GM12878 (cell line): ENCODE measurements around the gene IGSF8. TPM values are rescaled to one million over a fixed set of nuclear protein-coding genes. Genes with fewer than 3 reads are reported as not detected.

Source experiments
- ATAC-seq: fragments of 200-7000 bp; cut with Tn5 transposase; 3 replicates; pipeline ENCODE4 v1.9.1; 2020; ENCODE audit warnings: mild to moderate bottlenecking, moderate library complexity
- BruUV-seq: library from RNA; stranded (reverse); fragments of 400-500 nt; replicated peaks from 2 replicates; lab custom pipeline; 2021; lab: Mats Ljungman, UMichigan
- CTCF ChIA-PET: fragments of 300-600 bp; sonication (Branson Sonifier 250); formaldehyde crosslinking; extraction: SDS; loops from one replicate; lab custom pipeline; 2021; ENCODE audit warnings: inconsistent platforms; lab: Yijun Ruan, JAX
- POLR2A ChIA-PET: fragments of 350-600 bp; formaldehyde crosslinking; extraction: SDS; loops from one replicate; lab custom pipeline; 2021; ENCODE audit warnings: inconsistent platforms; lab: Charles Lee
- RAD21 ChIA-PET: fragments of 300-600 bp; sonication (Branson Sonifier 250); formaldehyde crosslinking; loops from one replicate; lab custom pipeline; 2023; ENCODE audit warnings: antibody characterized with exemption; ENCODE audit not compliant: unreplicated experiment; lab: Charles Lee
- SMC1A ChIA-PET: fragments of 300-600 bp; sonication (Branson Sonifier 250); formaldehyde crosslinking; loops from one replicate; lab custom pipeline; 2023; ENCODE audit not compliant: unreplicated experiment, uncharacterized antibody; lab: Charles Lee
- DNase-seq: peaks from one replicate; pipeline ENCODE4 v3.0.0-alpha.2; 2011; ENCODE audit warnings: low read depth, low spot score
- FAIRE-seq: peaks from 3 replicates; lab custom pipeline; 2011; peaks lifted over from hg19 to GRCh38; lab: Jason Lieb, UNC
- H2AFZ ChIP-seq: 2 replicates; pipeline ENCODE4 v1.6.0; 2011; ENCODE audit warnings: low read depth, low read length, control low read depth; ENCODE audit not compliant: control insufficient read depth
- H3K27ac ChIP-seq: 2 replicates; pipeline ENCODE4 v1.5.1; 2011; ENCODE audit warnings: control low read depth; ENCODE audit not compliant: control insufficient read depth, insufficient read depth
- H3K27me3 ChIP-seq, 2 experiments: replicated peaks in 1 of 2; 2 replicates each; pipeline versions ENCODE4 v1.6.0 to v1.6.1; 2011; ENCODE audit warnings: low read length in 1 of 2; ENCODE audit not compliant: control insufficient read depth in 2 of 2, insufficient read depth in 2 of 2
- H3K36me3 ChIP-seq, 2 experiments: 2 replicates each; pipeline ENCODE4 v1.5.1; 2011; ENCODE audit warnings: low read length in 1 of 2; ENCODE audit not compliant: control insufficient read depth in 2 of 2, insufficient read depth in 2 of 2
- H3K4me1 ChIP-seq: 2 replicates; pipeline ENCODE4 v1.6.1; 2011; ENCODE audit warnings: mild to moderate bottlenecking, low read length, moderate library complexity, mixed read lengths; ENCODE audit not compliant: control insufficient read depth, insufficient read depth
- H3K4me2 ChIP-seq: 2 replicates; pipeline ENCODE4 v1.6.0; 2011; ENCODE audit warnings: control low read depth; ENCODE audit not compliant: control insufficient read depth, insufficient read depth
- H3K4me3 ChIP-seq: fragments of 200-600 bp; sonication (generic); 2 replicates; pipeline ENCODE4 v1.5.1; 2016
- H3K79me2 ChIP-seq: 2 replicates; pipeline ENCODE4 v1.6.0; 2011; ENCODE audit warnings: low read length; ENCODE audit not compliant: control insufficient read depth, insufficient read depth
- H3K9ac ChIP-seq: 2 replicates; pipeline ENCODE4 v1.8.0; 2011; ENCODE audit warnings: low read length, control low read depth, mixed read lengths; ENCODE audit not compliant: control insufficient read depth, insufficient read depth
- H3K9me3 ChIP-seq: replicated peaks from 3 replicates; pipeline ENCODE4 v1.5.1; 2011; ENCODE audit warnings: mild to moderate bottlenecking, low read length; ENCODE audit not compliant: control insufficient read depth, insufficient read depth
- H4K20me1 ChIP-seq: 2 replicates; pipeline ENCODE4 v1.6.0; 2011; ENCODE audit not compliant: control insufficient read depth, insufficient read depth
- FOS ChIP-seq: IDR thresholded peaks from 3 replicates; pipeline ENCODE4 v1.6.1; 2011; ENCODE audit warnings: borderline replicate concordance; ENCODE audit not compliant: insufficient read length; ENCODE audit errors: extremely low read depth
- IKZF2 ChIP-seq, 2 experiments: fragments of 450-650 bp; IDR thresholded peaks; 2 replicates each; pipeline ENCODE4 v1.6.1; 2017; ENCODE audit warnings: mild to moderate bottlenecking in 2 of 2, moderate library complexity in 2 of 2
- KAT2A ChIP-seq: conservative IDR thresholded peaks from 2 replicates; pipeline ENCODE4 v1.6.1; 2011; ENCODE audit warnings: low read depth, low read length; ENCODE audit not compliant: control insufficient read depth
- TCF7 ChIP-seq: IDR thresholded peaks from 2 replicates; pipeline ENCODE4 v1.6.1; 2014; ENCODE audit warnings: antibody characterized with exemption, borderline replicate concordance
- ZBTB11 ChIP-seq: fragments of 450-650 bp; formaldehyde crosslinking; IDR thresholded peaks from 2 replicates; pipeline ENCODE4 v1.5.0; 2022; ENCODE audit warnings: mild to moderate bottlenecking, missing genetic modification characterization
- WGBS: methylation state at CpG from one replicate; pipeline ENCODE4 v1.1.6; 2016; ENCODE audit warnings: low lambda C conversion rate; ENCODE audit not compliant: insufficient replicate concordance, insufficient coverage; ENCODE audit errors: missing lambda C conversion rate; 5-methylcytosine and 5-hydroxymethylcytosine counted together
- in situ Hi-C: fragments of 300-500 bp; cut with MboI; formaldehyde crosslinking; loops from 9 replicates; pipeline ENCODE4 v1.14.3; 2018; ENCODE audit warnings: mixed read lengths
- intact Hi-C: fragments of 100-400 bp; cut with micrococcal nuclease; formaldehyde crosslinking; loops from one replicate; pipeline ENCODE4 v1.14.2; 2022; ENCODE audit not compliant: unreplicated experiment
- polyA plus RNA-seq, 11 experiments: library from polyadenylated mRNA; depleted of rRNA in 4 of 11; unstranded in 6 of 11; stranded (reverse) in 5 of 11; fragments of >200 nt; fragmentation: Nextera tagmentation in 4 of 11; fragmentation: Illumina TruSeq in 1 of 11; extraction: Ambion mirVana in 4 of 11; extraction: Trizol in 1 of 11; gene quantifications; 1 replicate in 1 of 11; 2 replicates in 10 of 11; pipeline versions ENCODE4 v1.2.1 to v1.2.3, GENCODE V29; 2011 to 2016; ENCODE audit warnings: inconsistent platforms in 2 of 11, missing spikeins in 2 of 11, low read depth in 1 of 11
- total RNA-seq, 4 experiments: library from RNA; depleted of rRNA in 3 of 4; stranded (reverse); fragments of >200 nt in 3 of 4; fragmentation: Illumina TruSeq in 1 of 4; extraction: Trizol in 1 of 4; gene quantifications; 2 replicates each; pipeline versions ENCODE4 v1.2.1 to v1.2.3, GENCODE V29; 2013 to 2021

Gene IGSF8
- total and polyA plus RNA-seq, 10 of the 15 experiments (the other 5 are each of a cell fraction or from before 2014, with no cell fraction given): 0.64 to 24.7 (median 13.9) TPM

DNA sequence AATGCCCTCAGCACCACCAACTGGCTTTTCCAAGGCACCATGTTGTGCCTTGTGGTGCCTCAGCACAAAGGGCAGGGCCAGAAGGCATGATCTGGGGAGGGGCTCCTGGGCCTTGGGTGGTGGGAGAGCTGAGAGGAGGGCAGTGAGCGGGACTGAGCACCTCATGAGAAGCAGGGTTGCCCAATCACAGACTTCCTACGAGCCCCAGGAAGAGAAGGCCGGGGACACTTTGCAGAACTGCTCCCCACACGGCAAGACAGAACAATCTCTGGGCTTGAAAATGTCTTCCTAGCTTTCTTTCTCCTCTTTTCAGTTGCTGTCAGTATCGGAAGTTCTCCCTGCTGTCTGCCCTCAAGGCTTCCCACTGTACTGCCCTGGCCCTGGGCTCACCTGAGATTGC is 35.2 kb downstream of the IGSF8 start:
- in situ Hi-C loops: no loop called here
- SMC1A ChIA-PET: interaction anchor here (0.9 to 2.0 kb wide), 4 partner anchors 12 to 24 kb away, joined by 3 to 11 read pairs (median 5); no protein-coding TSS in a partner anchor
- RAD21 ChIA-PET: interaction anchor here (1.2 kb wide), 1 partner anchor 14 kb away, joined by 4 read pairs; no protein-coding TSS in a partner anchor
- Histone ChIP-seq H3K4me1 (no peaks in the 10 kb centered on the region), H3K79me2 (no peaks in the 10 kb centered on the region), H4K20me1 (no peaks in the 10 kb centered on the region), H3K9ac (no peak overlapping the region), H3K4me3 (no peak overlapping the region), H3K36me3 (no peaks in the 10 kb centered on the region), H3K9me3 (no peaks in the 10 kb centered on the region), H3K27me3 (peaks cover 1 to 13% of the 10 kb centered on the region in 2 experiments), H3K27ac (no peak overlapping the region), H2AFZ (no peak overlapping the region), H3K4me2 (no peak overlapping the region)
- no peak for ATAC-seq
- TF ChIP-seq ZBTB11 (CRISPR knock-in tag) (no peak), KAT2A (no peak), IKZF2 (IDR thresholded peaks at IDR 0.05) (no peak), FOS (no peak), TCF7 (no peak)
- 27% methylated on average over 5 of the region's 5 CpGs for whole genome bisulfite sequencing
- no peak for DNase-seq
- no TSS peak for BruUV-seq
- POLR2A ChIA-PET: no interaction called here
- intact Hi-C loops: no loop called here
- no peak for FAIRE-seq
- CTCF ChIA-PET: interaction anchor here (3.1 to 49.8 kb wide), 2 partner anchors 17 to 21 kb away, joined by 21 to 1035 read pairs; partner anchors contain the start of genes IGSF8, KCNJ10 and KCNJ9
